Loucy (cell line): ENCODE results near the gene NGEF.

Experiments used
- H2AFZ ChIP-seq: fragments of 200-600 bp; sonication (generic); 2 replicates; pipeline ENCODE4 v1.6.0; 2016; ENCODE audit warnings: antibody characterized with exemption, mild to moderate bottlenecking, low read length, moderate library complexity
- H3F3A ChIP-seq: fragments of 200-600 bp; 2 replicates; pipeline ENCODE4 v1.6.0; 2016; ENCODE audit warnings: antibody characterized with exemption, low read depth, mild to moderate bottlenecking
- H3K27me3 ChIP-seq: fragments of 200-600 bp; sonication (generic); 2 replicates; pipeline ENCODE4 v1.6.1; 2014; ENCODE audit warnings: low read length, mild to moderate bottlenecking; ENCODE audit not compliant: insufficient read depth, poor library complexity, severe bottlenecking
- H3K36me3 ChIP-seq: fragments of 200-600 bp; sonication (generic); 2 replicates; pipeline ENCODE4 v1.6.1; 2016; ENCODE audit warnings: low read length; ENCODE audit not compliant: insufficient read depth
- H3K4me1 ChIP-seq: fragments of 200-600 bp; sonication (generic); 2 replicates; pipeline ENCODE4 v1.5.1; 2014; ENCODE audit warnings: low read length, mild to moderate bottlenecking; ENCODE audit not compliant: insufficient read depth, poor library complexity, severe bottlenecking
- H3K4me2 ChIP-seq: fragments of 200-600 bp; sonication (generic); 2 replicates; pipeline ENCODE4 v1.6.0; 2014; ENCODE audit warnings: antibody characterized with exemption, low read length, low read depth, mild to moderate bottlenecking; ENCODE audit not compliant: poor library complexity, severe bottlenecking
- H3K4me3 ChIP-seq: fragments of 200-600 bp; sonication (generic); 2 replicates; pipeline ENCODE4 v1.5.1; 2014; ENCODE audit warnings: low read length, mild to moderate bottlenecking, mixed read lengths; ENCODE audit not compliant: poor library complexity, severe bottlenecking
- H3K79me2 ChIP-seq: fragments of 200-600 bp; sonication (generic); 2 replicates; pipeline ENCODE4 v1.6.1; 2014; ENCODE audit warnings: low read length; ENCODE audit not compliant: insufficient read depth
- H3K9ac ChIP-seq: fragments of 200-600 bp; sonication (generic); 2 replicates; pipeline ENCODE4 v1.6.0; 2014; ENCODE audit warnings: mild to moderate bottlenecking, low read depth, low read length, moderate library complexity; ENCODE audit not compliant: poor library complexity, severe bottlenecking
- H3K9me2 ChIP-seq: fragments of 200-600 bp; sonication (generic); replicated peaks from 2 replicates; pipeline ENCODE4 v1.6.1; 2016; ENCODE audit warnings: low read depth, low read length, mixed read lengths
- H3K9me3 ChIP-seq: fragments of 200-600 bp; sonication (generic); 2 replicates; pipeline ENCODE4 v1.6.1; 2014; ENCODE audit warnings: mild to moderate bottlenecking, antibody characterized with exemption, low read length, low read depth; ENCODE audit not compliant: insufficient read depth
- H4K20me1 ChIP-seq: fragments of 200-600 bp; sonication (generic); 2 replicates; pipeline ENCODE4 v1.6.0; 2014; ENCODE audit warnings: antibody characterized with exemption, low read length, mild to moderate bottlenecking; ENCODE audit not compliant: insufficient read depth, poor library complexity, severe bottlenecking
- CTCF ChIP-seq: fragments of 200-600 bp; sonication (generic); conservative IDR thresholded peaks from 2 replicates; pipeline ENCODE4 v1.5.1; 2014; ENCODE audit warnings: mild to moderate bottlenecking, antibody characterized with exemption, low read length
- EZH2phosphoT487 ChIP-seq: fragments of 200-600 bp; IDR thresholded peaks from 2 replicates; pipeline ENCODE4 v1.6.1; 2018; ENCODE audit warnings: antibody characterized with exemption, mild to moderate bottlenecking, moderate library complexity, borderline replicate concordance

The NGEF gene

GRCh38 chr2:233029321-233029720 is 16.3 kb upstream of the NGEF start:
- H3F3A ChIP-seq = no peaks in the 10 kb centered on the region
- no peaks in the 10 kb centered on the region for H3K36me3 ChIP-seq
- no peaks in the 10 kb centered on the region for H3K4me1 ChIP-seq
- H3K9me3 ChIP-seq = no peaks in the 10 kb centered on the region
- no peaks in the 10 kb centered on the region for H3K27me3 ChIP-seq
- H3K9ac ChIP-seq = no peak overlapping the region
- H3K9me2 ChIP-seq = no peaks in the 10 kb centered on the region
- no peak overlapping the region for H3K4me3 ChIP-seq
- TF ChIP-seq CTCF (no peak), EZH2phosphoT487 (no peak)
- H3K4me2 ChIP-seq = no peak overlapping the region
- no peaks in the 10 kb centered on the region for H4K20me1 ChIP-seq
- H3K79me2 ChIP-seq = no peaks in the 10 kb centered on the region
- H2AFZ ChIP-seq = no peak overlapping the region

DNA sequence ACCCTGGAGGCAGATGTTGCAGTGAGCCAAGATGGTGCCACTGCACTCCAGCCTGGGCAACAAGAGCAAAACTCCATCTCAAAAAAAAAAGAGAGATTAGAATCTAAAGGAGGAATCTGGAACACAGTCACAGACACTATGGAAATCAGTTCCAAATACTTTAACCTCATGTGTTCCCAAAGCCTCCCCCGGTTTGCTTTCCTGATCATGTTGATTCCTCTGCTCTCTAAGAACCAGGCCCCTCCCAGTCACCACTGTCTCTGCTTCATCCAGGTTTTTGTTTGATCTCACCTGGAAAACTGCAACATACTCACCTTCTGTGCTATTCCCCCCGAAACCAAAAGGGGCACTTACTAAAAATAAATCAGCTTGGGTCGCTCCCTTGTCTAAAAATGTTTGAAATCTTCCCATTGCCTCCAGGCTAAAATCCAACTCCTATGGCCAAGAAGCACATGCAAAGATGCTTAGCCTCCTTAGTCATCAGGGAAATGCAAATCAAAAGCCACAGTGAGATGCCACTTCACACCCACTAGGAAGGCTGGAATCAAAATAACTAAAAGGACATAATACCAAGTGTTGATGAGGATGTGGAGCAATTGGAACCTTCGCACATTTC is 13.2 kb upstream of the NGEF start:
- Histone ChIP-seq H4K20me1 (no peaks in the 10 kb centered on the region), H3K4me1 (no peaks in the 10 kb centered on the region), H3F3A (no peaks in the 10 kb centered on the region), H3K79me2 (no peaks in the 10 kb centered on the region), H3K4me2 (no peak overlapping the region), H3K36me3 (no peaks in the 10 kb centered on the region), H3K27me3 (no peaks in the 10 kb centered on the region), H3K9ac (no peak overlapping the region), H3K9me3 (no peaks in the 10 kb centered on the region), H3K4me3 (no peak overlapping the region), H3K9me2 (no peaks in the 10 kb centered on the region), H2AFZ (no peak overlapping the region)
- TF ChIP-seq CTCF (no peak), EZH2phosphoT487 (no peak)

GRCh38 chr2:233025706-233026105 is 12.7 kb upstream of the NGEF start:
- no peak overlapping the region for H3K4me3 ChIP-seq

More at GRCh38 chr2:233025706-233026105, 12.7 kb upstream of the NGEF start:
- H3K9me2 ChIP-seq = no peaks in the 10 kb centered on the region
- H3K79me2 ChIP-seq = no peaks in the 10 kb centered on the region
- H3K4me1 ChIP-seq = no peaks in the 10 kb centered on the region
- no peak overlapping the region for H2AFZ ChIP-seq
- no peak for TF ChIP-seq EZH2phosphoT487
- no peak for TF ChIP-seq CTCF
- H4K20me1 ChIP-seq = no peaks in the 10 kb centered on the region
- H3K36me3 ChIP-seq = no peaks in the 10 kb centered on the region
- no peak overlapping the region for H3K4me2 ChIP-seq
- no peak overlapping the region for H3K9ac ChIP-seq
- H3F3A ChIP-seq = no peaks in the 10 kb centered on the region
- no peaks in the 10 kb centered on the region for H3K27me3 ChIP-seq
- no peaks in the 10 kb centered on the region for H3K9me3 ChIP-seq
